ENCODE measurements around the gene OLA1. TPM values are rescaled to one million over a fixed set of nuclear protein-coding genes. Genes with fewer than 3 reads are reported as not detected.

Gene OLA1
- total and polyA plus RNA-seq, 2 of the 13 experiments (the other 11 are each of a cell fraction or from before 2014, with no cell fraction given) = 153 to 241 TPM

GRCh38 chr2:174248998-174249592 lies 763 bp upstream of the OLA1 start (continued):
- TF ChIP-seq, protein P1, sequence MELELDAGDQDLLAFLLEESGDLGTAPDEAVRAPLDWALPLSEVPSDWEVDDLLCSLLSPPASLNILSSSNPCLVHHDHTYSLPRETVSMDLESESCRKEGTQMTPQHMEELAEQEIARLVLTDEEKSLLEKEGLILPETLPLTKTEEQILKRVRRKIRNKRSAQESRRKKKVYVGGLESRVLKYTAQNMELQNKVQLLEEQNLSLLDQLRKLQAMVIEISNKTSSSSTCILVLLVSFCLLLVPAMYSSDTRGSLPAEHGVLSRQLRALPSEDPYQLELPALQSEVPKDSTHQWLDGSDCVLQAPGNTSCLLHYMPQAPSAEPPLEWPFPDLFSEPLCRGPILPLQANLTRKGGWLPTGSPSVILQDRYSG (CRISPR knock-in tag; IDR thresholded peaks at IDR 0.05) = no peak
- TF ChIP-seq SMARCE1 (IDR thresholded peaks at IDR 0.05; ENCODE audit: borderline replicate concordance) = no peak
- TF ChIP-seq MEIS2 (CRISPR knock-in tag; IDR thresholded peaks at IDR 0.05) = no peak
- TF ChIP-seq TSC22D2 (CRISPR knock-in tag; IDR thresholded peaks at IDR 0.05; ENCODE audit: borderline replicate concordance) = no peak
- TF ChIP-seq KDM4B (CRISPR knock-in tag; IDR thresholded peaks at IDR 0.05) = no peak
- no peak for TF ChIP-seq ZNF841 (CRISPR knock-in tag; IDR thresholded peaks at IDR 0.05; ENCODE audit: borderline replicate concordance)
- no peak for TF ChIP-seq CSRNP2 (CRISPR knock-in tag; conservative IDR thresholded peaks at IDR 0.05; ENCODE audit: low read depth)
- TF ChIP-seq PCBP2 (optimal IDR thresholded peaks at IDR 0.05; ENCODE audit: low read depth, low read length, poor library complexity, severe bottlenecking) = no peak
- TF ChIP-seq XBP1 (CRISPR knock-in tag; IDR thresholded peaks at IDR 0.05) = no peak
- TF ChIP-seq POGK (CRISPR knock-in tag; conservative IDR thresholded peaks at IDR 0.05) = no peak
- TF ChIP-seq SMAD9 (CRISPR knock-in tag; IDR thresholded peaks at IDR 0.05) = no peak
- no peak for TF ChIP-seq CBFB (CRISPR knock-in tag; IDR thresholded peaks at IDR 0.05)
- no peak for TF ChIP-seq POLR2G (IDR thresholded peaks at IDR 0.05; ENCODE audit: low read depth, low read length)
- peak; percentile 51 for TF ChIP-seq ZNF878 (CRISPR knock-in tag; IDR thresholded peaks at IDR 0.05)
- TF ChIP-seq, protein P2, sequence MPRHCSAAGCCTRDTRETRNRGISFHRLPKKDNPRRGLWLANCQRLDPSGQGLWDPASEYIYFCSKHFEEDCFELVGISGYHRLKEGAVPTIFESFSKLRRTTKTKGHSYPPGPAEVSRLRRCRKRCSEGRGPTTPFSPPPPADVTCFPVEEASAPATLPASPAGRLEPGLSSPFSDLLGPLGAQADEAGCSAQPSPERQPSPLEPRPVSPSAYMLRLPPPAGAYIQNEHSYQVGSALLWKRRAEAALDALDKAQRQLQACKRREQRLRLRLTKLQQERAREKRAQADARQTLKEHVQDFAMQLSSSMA (CRISPR knock-in tag; IDR thresholded peaks at IDR 0.05) = no peak
- TF ChIP-seq CSRNP1 (CRISPR knock-in tag; IDR thresholded peaks at IDR 0.05) = 0 out of 2 replicates have a peak, but pooled peaks have one; percentile 5
- no peak for TF ChIP-seq AHR (CRISPR knock-in tag; IDR thresholded peaks at IDR 0.05)
- no peak for TF ChIP-seq RFXANK (CRISPR knock-in tag; IDR thresholded peaks at IDR 0.05)
- TF ChIP-seq DNMT3B (CRISPR knock-in tag; conservative IDR thresholded peaks at IDR 0.05) = 0 out of 2 replicates have a peak, but pooled peaks have one; percentile 26
- TF ChIP-seq ZNF792 (CRISPR knock-in tag; IDR thresholded peaks at IDR 0.05) = no peak
- no peak for TF ChIP-seq RXRA (CRISPR knock-in tag; IDR thresholded peaks at IDR 0.05)
- no peak for TF ChIP-seq ZNF235 (CRISPR knock-in tag; IDR thresholded peaks at IDR 0.05; ENCODE audit: borderline replicate concordance)
- TF ChIP-seq HOXD1 (CRISPR knock-in tag; IDR thresholded peaks at IDR 0.05) = no peak
- TF ChIP-seq EED (CRISPR knock-in tag; IDR thresholded peaks at IDR 0.05) = no peak
- no peak for TF ChIP-seq ATM (IDR thresholded peaks at IDR 0.05; ENCODE audit: borderline replicate concordance)
- TF ChIP-seq ZBTB3 (CRISPR knock-in tag; IDR thresholded peaks at IDR 0.05; ENCODE audit: borderline replicate concordance, low read depth) = no peak
- no peak for TF ChIP-seq KLF12 (CRISPR knock-in tag; IDR thresholded peaks at IDR 0.05; ENCODE audit: borderline replicate concordance)

Measured in HepG2 (cell line).